A549 treated with GW870086 at 1 μM for 4 hours (cell line): ENCODE results near the gene LHFPL6. TPM values are rescaled to one million over a fixed set of nuclear protein-coding genes. Genes with fewer than 3 reads are reported as not detected.

Experiments
- total RNA-seq: library from RNA; stranded (reverse); fragments of 200-300 nt; extraction: Qiagen RNA extraction; gene quantifications from 5 replicates; pipeline ENCODE4 v1.2.3, GENCODE V29; 2022; ENCODE audit warnings: low read depth

The LHFPL6 gene
- 6.4 to 7.3 TPM (median 7.0 TPM) in 5 replicates for total RNA-seq

GRCh38 chr13:39602614-39603366 is at the start of gene LHFPL6:
LHFPL6 (minus strand) TSS chr13:39603193.

Other genes starting within 250 kb of the LHFPL6 start
- 5.6 to 14.2 TPM (median 6.3 TPM) in 5 replicates for gene COG6, start 52.5 kb upstream of the LHFPL6 start, total RNA-seq